OCI-LY1 (cell line): Measurements from ENCODE around the gene SPRY4.

Experiments
- H2AFZ ChIP-seq: fragments of 200-600 bp; sonication (generic), shearing (Covaris generic); 2 replicates; pipeline ENCODE4 v1.6.0; 2014; ENCODE audit warnings: antibody characterized with exemption, mild to moderate bottlenecking, low read length
- H3F3A ChIP-seq: fragments of 200-600 bp; sonication (generic), shearing (Covaris generic); 2 replicates; pipeline ENCODE4 v1.6.0; 2014; ENCODE audit warnings: mild to moderate bottlenecking, antibody characterized with exemption, low read length, moderate library complexity; ENCODE audit not compliant: insufficient read depth
- H3K27ac ChIP-seq: fragments of 200-600 bp; sonication (generic); 2 replicates; pipeline ENCODE4 v1.5.1; 2014; ENCODE audit warnings: low read length, mixed run types, mild to moderate bottlenecking, low read depth; ENCODE audit not compliant: poor library complexity, severe bottlenecking
- H3K27me3 ChIP-seq: fragments of 200-600 bp; sonication (generic); 2 replicates; pipeline ENCODE4 v1.6.0; 2014; ENCODE audit warnings: antibody characterized with exemption, mild to moderate bottlenecking, low read length, moderate library complexity; ENCODE audit not compliant: insufficient read depth
- H3K36me3 ChIP-seq: fragments of 200-600 bp; sonication (generic); 2 replicates; pipeline ENCODE4 v1.6.1; 2014; ENCODE audit warnings: mild to moderate bottlenecking, antibody characterized with exemption, low read length, moderate library complexity, mixed read lengths; ENCODE audit not compliant: insufficient read depth
- H3K4me1 ChIP-seq: fragments of 200-600 bp; sonication (generic); 2 replicates; pipeline ENCODE4 v1.5.1; 2014; ENCODE audit warnings: mild to moderate bottlenecking, low read length, moderate library complexity; ENCODE audit not compliant: insufficient read depth, severe bottlenecking
- H3K4me2 ChIP-seq: fragments of 200-600 bp; sonication (generic), shearing (Covaris generic); 2 replicates; pipeline ENCODE4 v1.6.1; 2014; ENCODE audit warnings: low read length
- H3K4me3 ChIP-seq: fragments of 200-600 bp; sonication (generic); 2 replicates; pipeline ENCODE4 v1.5.1; 2014; ENCODE audit warnings: low read length, low read depth, mild to moderate bottlenecking, mixed read lengths; ENCODE audit not compliant: poor library complexity, severe bottlenecking
- H3K79me2 ChIP-seq: fragments of 200-600 bp; shearing (Covaris generic); 2 replicates; pipeline ENCODE4 v1.6.1; 2016; ENCODE audit warnings: mixed run types, low read length, mixed read lengths; ENCODE audit not compliant: insufficient read depth
- H3K9ac ChIP-seq: fragments of 200-600 bp; sonication (generic), shearing (Covaris generic); 2 replicates; pipeline ENCODE4 v1.6.1; 2014; ENCODE audit warnings: mild to moderate bottlenecking, low read length, mixed read lengths
- H3K9me2 ChIP-seq: fragments of 200-600 bp; sonication (generic), shearing (Covaris generic); 2 replicates; pipeline ENCODE4 v1.6.1; 2014; ENCODE audit warnings: low read depth, mild to moderate bottlenecking, low read length, mixed read lengths
- H3K9me3 ChIP-seq: fragments of 200-600 bp; shearing (Covaris generic); 2 replicates; pipeline ENCODE4 v1.6.1; 2014; ENCODE audit warnings: low read length, mixed read lengths
- H4K20me1 ChIP-seq: fragments of 200-600 bp; sonication (generic), shearing (Covaris generic); 2 replicates; pipeline ENCODE4 v1.6.0; 2016; ENCODE audit warnings: mild to moderate bottlenecking, low read length; ENCODE audit not compliant: insufficient read depth
- EZH2 ChIP-seq: fragments of 200-600 bp; sonication (generic), shearing (Covaris generic); IDR thresholded peaks from 2 replicates; pipeline ENCODE4 v1.8.0; 2017; ENCODE audit warnings: borderline replicate concordance, mixed run types, mild to moderate bottlenecking, antibody characterized with exemption, low read length, moderate library complexity, mixed read lengths
- TF ChIP-seq, protein P1 (sequence below): fragments of 200-600 bp; sonication (generic), shearing (Covaris generic); IDR thresholded peaks from 2 replicates; pipeline ENCODE4 v1.5.1; 2017; ENCODE audit warnings: mild to moderate bottlenecking, antibody characterized with exemption, low read length, moderate library complexity, mixed read lengths

SPRY4 gene

GRCh38 chr5:142278627-142279026, 46.2 kb downstream of the SPRY4 start:
- H3K9me3 ChIP-seq: no peaks in the 10 kb centered on the region
- no peak overlapping the region for H3K4me2 ChIP-seq
- no peaks in the 10 kb centered on the region for H3K36me3 ChIP-seq
- TF ChIP-seq, protein P1, sequence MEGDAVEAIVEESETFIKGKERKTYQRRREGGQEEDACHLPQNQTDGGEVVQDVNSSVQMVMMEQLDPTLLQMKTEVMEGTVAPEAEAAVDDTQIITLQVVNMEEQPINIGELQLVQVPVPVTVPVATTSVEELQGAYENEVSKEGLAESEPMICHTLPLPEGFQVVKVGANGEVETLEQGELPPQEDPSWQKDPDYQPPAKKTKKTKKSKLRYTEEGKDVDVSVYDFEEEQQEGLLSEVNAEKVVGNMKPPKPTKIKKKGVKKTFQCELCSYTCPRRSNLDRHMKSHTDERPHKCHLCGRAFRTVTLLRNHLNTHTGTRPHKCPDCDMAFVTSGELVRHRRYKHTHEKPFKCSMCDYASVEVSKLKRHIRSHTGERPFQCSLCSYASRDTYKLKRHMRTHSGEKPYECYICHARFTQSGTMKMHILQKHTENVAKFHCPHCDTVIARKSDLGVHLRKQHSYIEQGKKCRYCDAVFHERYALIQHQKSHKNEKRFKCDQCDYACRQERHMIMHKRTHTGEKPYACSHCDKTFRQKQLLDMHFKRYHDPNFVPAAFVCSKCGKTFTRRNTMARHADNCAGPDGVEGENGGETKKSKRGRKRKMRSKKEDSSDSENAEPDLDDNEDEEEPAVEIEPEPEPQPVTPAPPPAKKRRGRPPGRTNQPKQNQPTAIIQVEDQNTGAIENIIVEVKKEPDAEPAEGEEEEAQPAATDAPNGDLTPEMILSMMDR: no peak
- no peak for TF ChIP-seq EZH2
- no peaks in the 10 kb centered on the region; the same call in 1 of the 2 replicates for H3K27me3 ChIP-seq
- H3K9ac ChIP-seq: no peak overlapping the region
- no peaks in the 10 kb centered on the region for H3K4me1 ChIP-seq
- no peaks in the 10 kb centered on the region for H3K79me2 ChIP-seq
- H4K20me1 ChIP-seq: no peaks in the 10 kb centered on the region
- no peak overlapping the region for H3K27ac ChIP-seq
- H2AFZ ChIP-seq: no peak overlapping the region
- H3K4me3 ChIP-seq: no peak overlapping the region
- H3F3A ChIP-seq: no peaks in the 10 kb centered on the region
- no peaks in the 10 kb centered on the region for H3K9me2 ChIP-seq

DNA sequence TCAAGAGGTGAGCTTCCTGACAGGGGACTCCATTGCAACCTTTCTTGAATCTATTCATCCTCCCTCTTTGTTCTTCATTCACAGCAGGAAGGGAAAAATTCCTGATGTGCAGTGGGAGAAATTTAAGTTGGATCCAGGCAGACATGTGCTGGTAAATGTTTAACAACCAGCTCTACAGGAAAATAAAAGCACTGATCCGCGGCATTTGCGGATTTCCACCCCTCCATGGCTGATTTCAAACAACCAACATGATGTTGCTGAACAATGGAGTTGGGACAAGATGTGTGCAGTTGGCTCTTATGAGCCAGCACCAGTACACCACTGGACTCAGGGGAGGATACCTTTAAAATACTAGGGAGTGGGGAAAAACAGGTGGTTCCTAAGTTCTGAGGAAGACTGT, 47.0 kb downstream of the SPRY4 start:
- Histone ChIP-seq H3K4me3 (no peak overlapping the region), H3K36me3 (no peaks in the 10 kb centered on the region), H3K79me2 (no peaks in the 10 kb centered on the region), H3K4me2 (no peak overlapping the region), H3K9ac (no peak overlapping the region), H3K9me2 (no peaks in the 10 kb centered on the region), H3K4me1 (no peaks in the 10 kb centered on the region), H3K9me3 (no peaks in the 10 kb centered on the region), H2AFZ (no peak overlapping the region), H3K27ac (no peak overlapping the region), H3K27me3 (no peaks in the 10 kb centered on the region; the same call in 1 of the 2 replicates), H4K20me1 (no peaks in the 10 kb centered on the region), H3F3A (no peaks in the 10 kb centered on the region)
- TF ChIP-seq, protein P1: no peak
- no peak for TF ChIP-seq EZH2

DNA sequence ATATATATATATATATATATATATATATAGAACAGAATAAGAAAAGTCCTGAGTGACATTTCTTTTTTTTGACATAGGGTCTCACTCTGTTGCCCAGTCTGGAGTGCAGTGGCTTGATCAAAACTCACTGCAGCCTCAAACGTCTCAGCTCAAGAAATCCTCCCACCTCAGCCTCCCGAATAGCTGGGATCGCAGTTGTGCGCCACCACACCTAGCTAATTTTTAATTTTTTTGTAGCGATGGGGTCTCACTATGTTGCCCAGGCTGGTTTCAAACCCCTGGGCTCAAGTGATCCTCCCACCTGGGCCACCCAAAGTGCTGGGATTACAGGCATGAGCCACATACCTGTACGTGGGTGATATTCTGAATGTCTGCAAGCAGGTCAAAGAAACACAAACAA, 48.3 kb downstream of the SPRY4 start:
- Histone ChIP-seq H3K27ac (no peak overlapping the region), H3K4me2 (no peak overlapping the region), H4K20me1 (no peaks in the 10 kb centered on the region), H3K27me3 (no peaks in the 10 kb centered on the region), H3K4me3 (no peak overlapping the region), H3F3A (no peaks in the 10 kb centered on the region), H3K79me2 (no peaks in the 10 kb centered on the region), H3K9me3 (no peaks in the 10 kb centered on the region), H3K36me3 (no peaks in the 10 kb centered on the region; the same call in 1 of the 2 replicates), H3K9ac (no peak overlapping the region), H3K9me2 (no peaks in the 10 kb centered on the region), H2AFZ (no peak overlapping the region), H3K4me1 (no peaks in the 10 kb centered on the region)
- TF ChIP-seq EZH2: no peak
- TF ChIP-seq, protein P1: no peak
